SK-N-SH treated with all-trans-retinoic acid at 6 μM for 48 hours (cell line): Measurements from ENCODE around the gene OR6K6.

ENCODE experiments used
- ATAC-seq: fragments of 200-7000 bp; cut with Tn5 transposase; 3 replicates; pipeline ENCODE4 v1.9.1; 2020; ENCODE audit warnings: mild to moderate bottlenecking, moderate library complexity
- ARNTL ChIP-seq: fragments of 450-650 bp; formaldehyde crosslinking; IDR thresholded peaks from 2 replicates; pipeline ENCODE4 v1.5.0; 2020; ENCODE audit warnings: low read depth, mild to moderate bottlenecking, moderate library complexity, borderline replicate concordance
- BACH2 ChIP-seq: fragments of 250-450 bp; sonication (Bioruptor Pico); IDR thresholded peaks from 2 replicates; pipeline ENCODE4 v1.9.0; 2021; ENCODE audit warnings: mild to moderate bottlenecking, borderline replicate concordance
- CSDC2 ChIP-seq: fragments of 250-450 bp; sonication (Bioruptor Pico); IDR thresholded peaks from 2 replicates; pipeline ENCODE4 v1.5.0; 2020; ENCODE audit warnings: mild to moderate bottlenecking, moderate library complexity
- ESRRG ChIP-seq: fragments of 250-450 bp; sonication (Bioruptor Pico); IDR thresholded peaks from 2 replicates; pipeline ENCODE4 v1.6.1; 2021; ENCODE audit warnings: mild to moderate bottlenecking
- ISL1 ChIP-seq: fragments of 250-450 bp; sonication (Bioruptor Pico); IDR thresholded peaks from 2 replicates; pipeline ENCODE4 v2.1.2; 2022; ENCODE audit warnings: mild to moderate bottlenecking, moderate library complexity
- OSR1 ChIP-seq: fragments of 250-450 bp; sonication (Bioruptor Pico); IDR thresholded peaks from 2 replicates; pipeline ENCODE4 v1.8.0; 2022; ENCODE audit warnings: moderate library complexity, mild to moderate bottlenecking, inconsistent platforms
- PPARA ChIP-seq: fragments of 250-450 bp; sonication (Bioruptor Pico); IDR thresholded peaks from 2 replicates; pipeline ENCODE4 v1.5.0; 2020; ENCODE audit warnings: mild to moderate bottlenecking, borderline replicate concordance
- RARB ChIP-seq: fragments of 250-450 bp; sonication (Bioruptor Pico); IDR thresholded peaks from 2 replicates; pipeline ENCODE4 v1.8.0; 2021; ENCODE audit warnings: mild to moderate bottlenecking, moderate library complexity
- SNAI2 ChIP-seq: fragments of 250-450 bp; sonication (Bioruptor Pico); IDR thresholded peaks from 2 replicates; pipeline ENCODE4 v1.5.0; 2020; ENCODE audit warnings: mild to moderate bottlenecking, moderate library complexity
- TCF4 ChIP-seq: fragments of 250-450 bp; sonication (Bioruptor Pico); IDR thresholded peaks from 2 replicates; pipeline ENCODE4 v1.8.0; 2021; ENCODE audit warnings: mild to moderate bottlenecking, moderate library complexity, borderline replicate concordance
- TOX ChIP-seq: fragments of 250-450 bp; sonication (Bioruptor Pico); IDR thresholded peaks from 2 replicates; pipeline ENCODE4 v1.8.0; 2021; ENCODE audit warnings: mild to moderate bottlenecking, moderate library complexity, borderline replicate concordance
- ZC3H10 ChIP-seq: fragments of 250-450 bp; sonication (Bioruptor Pico); IDR thresholded peaks from 2 replicates; pipeline ENCODE4 v1.5.1; 2021; ENCODE audit warnings: mild to moderate bottlenecking, moderate library complexity
- ZFP30 ChIP-seq: fragments of 450-650 bp; formaldehyde crosslinking; IDR thresholded peaks from 2 replicates; pipeline ENCODE4 v1.5.0; 2022; ENCODE audit warnings: mild to moderate bottlenecking, moderate library complexity
- ZNF565 ChIP-seq: fragments of 450-650 bp; formaldehyde crosslinking; conservative IDR thresholded peaks from 2 replicates; pipeline ENCODE4 v1.5.0; 2020; ENCODE audit warnings: low read depth, mild to moderate bottlenecking, moderate library complexity
- ZNF70 ChIP-seq: fragments of 450-650 bp; formaldehyde crosslinking; IDR thresholded peaks from 2 replicates; pipeline ENCODE4 v1.5.0; 2020; ENCODE audit warnings: mild to moderate bottlenecking, moderate library complexity
- ZNF8 ChIP-seq: fragments of 450-650 bp; formaldehyde crosslinking; IDR thresholded peaks from 2 replicates; pipeline ENCODE4 v1.5.0; 2020; ENCODE audit warnings: mild to moderate bottlenecking, moderate library complexity
- TF ChIP-seq, protein P1 (sequence below): fragments of 250-450 bp; sonication (Bioruptor Pico); IDR thresholded peaks from 2 replicates; pipeline ENCODE4 v1.5.1; 2021; ENCODE audit warnings: mild to moderate bottlenecking, moderate library complexity
- TF ChIP-seq, protein P2 (sequence below): fragments of 250-450 bp; sonication (Bioruptor Pico); IDR thresholded peaks from 2 replicates; pipeline ENCODE4 v1.5.1; 2020; ENCODE audit warnings: low read depth, mild to moderate bottlenecking, moderate library complexity
- TF ChIP-seq, protein P3 (sequence below): fragments of 250-450 bp; sonication (Bioruptor Pico); IDR thresholded peaks from 2 replicates; pipeline ENCODE4 v1.5.0; 2020; ENCODE audit warnings: mild to moderate bottlenecking, moderate library complexity
- TF ChIP-seq, protein P4 (sequence below): fragments of 250-450 bp; sonication (Bioruptor Pico); IDR thresholded peaks from 2 replicates; pipeline ENCODE4 v1.8.0; 2020; ENCODE audit warnings: mild to moderate bottlenecking, moderate library complexity, borderline replicate concordance
- TF ChIP-seq, protein P5 (sequence below): fragments of 250-450 bp; sonication (Bioruptor Pico); IDR thresholded peaks from 2 replicates; pipeline ENCODE4 v1.8.0; 2021; ENCODE audit warnings: low read depth, mild to moderate bottlenecking, moderate library complexity, borderline replicate concordance

The OR6K6 gene

DNA sequence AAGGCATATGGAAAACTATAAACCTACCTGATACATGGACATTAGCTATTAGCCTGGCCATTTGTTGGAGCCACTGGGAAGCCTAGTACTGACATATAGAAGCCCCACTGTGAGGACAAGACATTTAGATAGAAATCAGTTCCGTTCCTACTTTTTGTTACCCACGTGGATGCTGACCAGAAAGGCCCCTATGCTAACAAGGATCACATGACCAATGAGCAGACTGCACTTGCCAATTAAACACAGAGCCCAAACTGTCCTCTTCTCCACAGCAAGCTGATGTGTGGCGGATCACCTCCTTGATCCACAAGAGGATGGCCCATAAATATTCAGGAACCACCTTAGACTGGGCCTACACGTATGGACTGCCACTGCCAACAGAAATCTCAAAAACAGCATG lies 22.8 kb upstream of the OR6K6 start:
- TF ChIP-seq ESRRG: no peak
- TF ChIP-seq, protein P1, sequence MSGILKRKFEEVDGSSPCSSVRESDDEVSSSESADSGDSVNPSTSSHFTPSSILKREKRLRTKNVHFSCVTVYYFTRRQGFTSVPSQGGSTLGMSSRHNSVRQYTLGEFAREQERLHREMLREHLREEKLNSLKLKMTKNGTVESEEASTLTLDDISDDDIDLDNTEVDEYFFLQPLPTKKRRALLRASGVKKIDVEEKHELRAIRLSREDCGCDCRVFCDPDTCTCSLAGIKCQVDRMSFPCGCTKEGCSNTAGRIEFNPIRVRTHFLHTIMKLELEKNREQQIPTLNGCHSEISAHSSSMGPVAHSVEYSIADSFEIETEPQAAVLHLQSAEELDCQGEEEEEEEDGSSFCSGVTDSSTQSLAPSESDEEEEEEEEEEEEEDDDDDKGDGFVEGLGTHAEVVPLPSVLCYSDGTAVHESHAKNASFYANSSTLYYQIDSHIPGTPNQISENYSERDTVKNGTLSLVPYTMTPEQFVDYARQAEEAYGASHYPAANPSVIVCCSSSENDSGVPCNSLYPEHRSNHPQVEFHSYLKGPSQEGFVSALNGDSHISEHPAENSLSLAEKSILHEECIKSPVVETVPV (CRISPR knock-in tag): no peak
- TF ChIP-seq OSR1 (CRISPR knock-in tag): no peak
- TF ChIP-seq PPARA: no peak
- TF ChIP-seq TCF4 (CRISPR knock-in tag): no peak
- TF ChIP-seq ZNF565 (CRISPR knock-in tag): no peak
- TF ChIP-seq, protein P2, sequence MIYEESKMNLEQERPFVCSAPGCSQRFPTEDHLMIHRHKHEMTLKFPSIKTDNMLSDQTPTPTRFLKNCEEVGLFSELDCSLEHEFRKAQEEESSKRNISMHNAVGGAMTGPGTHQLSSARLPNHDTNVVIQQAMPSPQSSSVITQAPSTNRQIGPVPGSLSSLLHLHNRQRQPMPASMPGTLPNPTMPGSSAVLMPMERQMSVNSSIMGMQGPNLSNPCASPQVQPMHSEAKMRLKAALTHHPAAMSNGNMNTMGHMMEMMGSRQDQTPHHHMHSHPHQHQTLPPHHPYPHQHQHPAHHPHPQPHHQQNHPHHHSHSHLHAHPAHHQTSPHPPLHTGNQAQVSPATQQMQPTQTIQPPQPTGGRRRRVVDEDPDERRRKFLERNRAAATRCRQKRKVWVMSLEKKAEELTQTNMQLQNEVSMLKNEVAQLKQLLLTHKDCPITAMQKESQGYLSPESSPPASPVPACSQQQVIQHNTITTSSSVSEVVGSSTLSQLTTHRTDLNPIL (CRISPR knock-in tag): no peak
- TF ChIP-seq SNAI2 (CRISPR knock-in tag): no peak
- TF ChIP-seq, protein P3, sequence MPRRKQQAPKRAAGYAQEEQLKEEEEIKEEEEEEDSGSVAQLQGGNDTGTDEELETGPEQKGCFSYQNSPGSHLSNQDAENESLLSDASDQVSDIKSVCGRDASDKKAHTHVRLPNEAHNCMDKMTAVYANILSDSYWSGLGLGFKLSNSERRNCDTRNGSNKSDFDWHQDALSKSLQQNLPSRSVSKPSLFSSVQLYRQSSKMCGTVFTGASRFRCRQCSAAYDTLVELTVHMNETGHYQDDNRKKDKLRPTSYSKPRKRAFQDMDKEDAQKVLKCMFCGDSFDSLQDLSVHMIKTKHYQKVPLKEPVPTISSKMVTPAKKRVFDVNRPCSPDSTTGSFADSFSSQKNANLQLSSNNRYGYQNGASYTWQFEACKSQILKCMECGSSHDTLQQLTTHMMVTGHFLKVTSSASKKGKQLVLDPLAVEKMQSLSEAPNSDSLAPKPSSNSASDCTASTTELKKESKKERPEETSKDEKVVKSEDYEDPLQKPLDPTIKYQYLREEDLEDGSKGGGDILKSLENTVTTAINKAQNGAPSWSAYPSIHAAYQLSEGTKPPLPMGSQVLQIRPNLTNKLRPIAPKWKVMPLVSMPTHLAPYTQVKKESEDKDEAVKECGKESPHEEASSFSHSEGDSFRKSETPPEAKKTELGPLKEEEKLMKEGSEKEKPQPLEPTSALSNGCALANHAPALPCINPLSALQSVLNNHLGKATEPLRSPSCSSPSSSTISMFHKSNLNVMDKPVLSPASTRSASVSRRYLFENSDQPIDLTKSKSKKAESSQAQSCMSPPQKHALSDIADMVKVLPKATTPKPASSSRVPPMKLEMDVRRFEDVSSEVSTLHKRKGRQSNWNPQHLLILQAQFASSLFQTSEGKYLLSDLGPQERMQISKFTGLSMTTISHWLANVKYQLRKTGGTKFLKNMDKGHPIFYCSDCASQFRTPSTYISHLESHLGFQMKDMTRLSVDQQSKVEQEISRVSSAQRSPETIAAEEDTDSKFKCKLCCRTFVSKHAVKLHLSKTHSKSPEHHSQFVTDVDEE (CRISPR knock-in tag): no peak
- TF ChIP-seq, protein P4, sequence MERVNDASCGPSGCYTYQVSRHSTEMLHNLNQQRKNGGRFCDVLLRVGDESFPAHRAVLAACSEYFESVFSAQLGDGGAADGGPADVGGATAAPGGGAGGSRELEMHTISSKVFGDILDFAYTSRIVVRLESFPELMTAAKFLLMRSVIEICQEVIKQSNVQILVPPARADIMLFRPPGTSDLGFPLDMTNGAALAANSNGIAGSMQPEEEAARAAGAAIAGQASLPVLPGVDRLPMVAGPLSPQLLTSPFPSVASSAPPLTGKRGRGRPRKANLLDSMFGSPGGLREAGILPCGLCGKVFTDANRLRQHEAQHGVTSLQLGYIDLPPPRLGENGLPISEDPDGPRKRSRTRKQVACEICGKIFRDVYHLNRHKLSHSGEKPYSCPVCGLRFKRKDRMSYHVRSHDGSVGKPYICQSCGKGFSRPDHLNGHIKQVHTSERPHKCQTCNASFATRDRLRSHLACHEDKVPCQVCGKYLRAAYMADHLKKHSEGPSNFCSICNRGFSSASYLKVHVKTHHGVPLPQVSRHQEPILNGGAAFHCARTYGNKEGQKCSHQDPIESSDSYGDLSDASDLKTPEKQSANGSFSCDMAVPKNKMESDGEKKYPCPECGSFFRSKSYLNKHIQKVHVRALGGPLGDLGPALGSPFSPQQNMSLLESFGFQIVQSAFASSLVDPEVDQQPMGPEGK (CRISPR knock-in tag): no peak
- no peak for TF ChIP-seq BACH2 (CRISPR knock-in tag)
- no peak for TF ChIP-seq ZNF70 (CRISPR knock-in tag)
- no peak for TF ChIP-seq ZC3H10 (CRISPR knock-in tag)
- no peak for TF ChIP-seq CSDC2 (CRISPR knock-in tag)
- no peak for TF ChIP-seq TOX (CRISPR knock-in tag)

DNA sequence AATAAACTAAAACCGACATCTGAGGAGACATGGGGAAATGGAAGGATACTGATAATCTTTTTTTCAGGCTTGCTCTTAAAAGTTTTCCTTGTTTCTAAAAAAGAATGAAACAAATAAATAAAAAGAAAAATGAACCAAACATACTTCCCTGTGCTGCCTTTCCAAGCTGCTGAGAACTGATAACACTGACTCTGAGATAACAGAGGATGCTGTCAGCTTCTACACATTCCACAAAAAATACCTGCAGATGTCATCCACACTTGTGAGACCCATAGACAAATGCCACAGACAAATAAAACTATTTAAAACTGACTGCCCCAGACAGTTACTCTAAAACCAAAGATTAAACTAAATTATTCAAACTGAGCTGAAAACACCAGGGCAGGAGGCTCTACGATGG lies 22.0 kb upstream of the OR6K6 start:
- ATAC-seq: no peak
- TF ChIP-seq OSR1 (CRISPR knock-in tag): no peak
- no peak for TF ChIP-seq ZNF8 (CRISPR knock-in tag)
- TF ChIP-seq, protein P5, sequence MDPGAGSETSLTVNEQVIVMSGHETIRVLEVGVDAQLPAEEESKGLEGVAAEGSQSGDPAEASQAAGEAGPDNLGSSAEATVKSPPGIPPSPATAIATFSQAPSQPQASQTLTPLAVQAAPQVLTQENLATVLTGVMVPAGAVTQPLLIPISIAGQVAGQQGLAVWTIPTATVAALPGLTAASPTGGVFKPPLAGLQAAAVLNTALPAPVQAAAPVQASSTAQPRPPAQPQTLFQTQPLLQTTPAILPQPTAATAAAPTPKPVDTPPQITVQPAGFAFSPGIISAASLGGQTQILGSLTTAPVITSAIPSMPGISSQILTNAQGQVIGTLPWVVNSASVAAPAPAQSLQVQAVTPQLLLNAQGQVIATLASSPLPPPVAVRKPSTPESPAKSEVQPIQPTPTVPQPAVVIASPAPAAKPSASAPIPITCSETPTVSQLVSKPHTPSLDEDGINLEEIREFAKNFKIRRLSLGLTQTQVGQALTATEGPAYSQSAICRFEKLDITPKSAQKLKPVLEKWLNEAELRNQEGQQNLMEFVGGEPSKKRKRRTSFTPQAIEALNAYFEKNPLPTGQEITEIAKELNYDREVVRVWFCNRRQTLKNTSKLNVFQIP (CRISPR knock-in tag): no peak
- no peak for TF ChIP-seq SNAI2 (CRISPR knock-in tag)
- no peak for TF ChIP-seq CSDC2 (CRISPR knock-in tag)
- no peak for TF ChIP-seq ZFP30 (CRISPR knock-in tag)
- TF ChIP-seq, all 23 proteins: peak for 0

More for the DNA sequence above, 22.8 kb upstream of the OR6K6 start:
- ATAC-seq: no peak

DNA sequence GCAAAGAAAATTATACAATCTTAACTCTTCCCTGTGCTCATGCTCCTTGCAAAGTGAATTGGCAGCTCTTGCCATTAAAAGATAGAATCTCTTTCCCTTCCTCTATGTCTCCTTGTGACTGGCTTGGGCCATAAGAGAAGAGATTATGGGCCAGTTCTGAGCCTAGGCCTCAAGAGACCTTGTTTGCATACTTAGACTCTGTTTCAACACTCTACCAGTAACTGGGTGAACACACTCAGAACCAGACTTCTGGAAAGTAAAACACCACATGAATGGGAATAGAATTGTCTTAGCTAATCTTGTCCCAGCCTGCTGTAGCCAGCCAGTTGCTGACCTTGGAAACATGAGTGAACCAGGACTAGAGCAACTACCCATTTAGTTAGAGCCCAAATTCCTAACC lies 18.7 kb upstream of the OR6K6 start:
- no peak for TF ChIP-seq PPARA
- TF ChIP-seq ISL1 (CRISPR knock-in tag): no peak
- TF ChIP-seq ARNTL: no peak
- no peak for TF ChIP-seq ZNF8 (CRISPR knock-in tag)
- TF ChIP-seq RARB (CRISPR knock-in tag): no peak
- TF ChIP-seq ESRRG: no peak
- TF ChIP-seq, protein P5 (CRISPR knock-in tag): no peak
- TF ChIP-seq, protein P2 (CRISPR knock-in tag): no peak
- no peak for TF ChIP-seq CSDC2 (CRISPR knock-in tag)
- TF ChIP-seq ZNF70 (CRISPR knock-in tag): no peak
- no peak for TF ChIP-seq TCF4 (CRISPR knock-in tag)
- no peak for TF ChIP-seq BACH2 (CRISPR knock-in tag)
- TF ChIP-seq, all 23 proteins: peak for 0

More for the DNA sequence above, 18.7 kb upstream of the OR6K6 start:
- ATAC-seq: no peak
